ENCODE data around the gene CAMTA1. TPM values are rescaled to one million over a fixed set of nuclear protein-coding genes. Genes with fewer than 3 reads are reported as not detected.

Gene CAMTA1
- total and polyA plus RNA-seq, 4 donors = 18.0 to 93.5 (median 35.8) TPM

GRCh38 chr1:7288992-7289391, 503.7 kb downstream of the CAMTA1 start:
- no peaks in the 10 kb centered on the region for H3K9me3 ChIP-seq (ENCODE audit: control insufficient read depth in 4 of 4, low read length in 3 of 4)
- no peak overlapping the region for H3K4me3 ChIP-seq (ENCODE audit: low read depth in 1 of 3, low read length in 3 of 3)
- no peaks in the 10 kb centered on the region for H3K27me3 ChIP-seq (ENCODE audit: control insufficient read depth in 4 of 4, insufficient read depth in 4 of 4, low read length in 3 of 4)
- H3K36me3 ChIP-seq (ENCODE audit: control insufficient read depth in 4 of 4, insufficient read depth in 3 of 4, low read depth in 1 of 4, low read length in 3 of 4) = no peaks in the 10 kb centered on the region
- DNase-seq (ENCODE audit: low spot score) = no peak
- no peaks in the 10 kb centered on the region for H3K4me1 ChIP-seq (ENCODE audit: control insufficient read depth in 4 of 4, insufficient read depth in 4 of 4, low read length in 3 of 4)
- no peak overlapping the region for H3K27ac ChIP-seq (ENCODE audit: low read depth in 1 of 2, low read length in 2 of 2)
- H3K9ac ChIP-seq (ENCODE audit: low read depth in 1 of 2, low read length in 2 of 2) = no peak overlapping the region
- TF ChIP-seq HNF4G (IDR thresholded peaks at IDR 0.05) (no peak), FOXA2 (IDR thresholded peaks at IDR 0.05) (no peak), NR2F2 (IDR thresholded peaks at IDR 0.05) (no peak)
- TF ChIP-seq, protein P1, sequence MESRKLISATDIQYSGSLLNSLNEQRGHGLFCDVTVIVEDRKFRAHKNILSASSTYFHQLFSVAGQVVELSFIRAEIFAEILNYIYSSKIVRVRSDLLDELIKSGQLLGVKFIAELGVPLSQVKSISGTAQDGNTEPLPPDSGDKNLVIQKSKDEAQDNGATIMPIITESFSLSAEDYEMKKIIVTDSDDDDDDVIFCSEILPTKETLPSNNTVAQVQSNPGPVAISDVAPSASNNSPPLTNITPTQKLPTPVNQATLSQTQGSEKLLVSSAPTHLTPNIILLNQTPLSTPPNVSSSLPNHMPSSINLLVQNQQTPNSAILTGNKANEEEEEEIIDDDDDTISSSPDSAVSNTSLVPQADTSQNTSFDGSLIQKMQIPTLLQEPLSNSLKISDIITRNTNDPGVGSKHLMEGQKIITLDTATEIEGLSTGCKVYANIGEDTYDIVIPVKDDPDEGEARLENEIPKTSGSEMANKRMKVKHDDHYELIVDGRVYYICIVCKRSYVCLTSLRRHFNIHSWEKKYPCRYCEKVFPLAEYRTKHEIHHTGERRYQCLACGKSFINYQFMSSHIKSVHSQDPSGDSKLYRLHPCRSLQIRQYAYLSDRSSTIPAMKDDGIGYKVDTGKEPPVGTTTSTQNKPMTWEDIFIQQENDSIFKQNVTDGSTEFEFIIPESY (IDR thresholded peaks at IDR 0.05) = no peak
- 60% methylated on average over 5 of the region's 5 CpGs for WGBS

GRCh38 chr1:7289694-7290093, 504.4 kb downstream of the CAMTA1 start:
- TF ChIP-seq JUND (IDR thresholded peaks at IDR 0.05) = no peak
- no peak for TF ChIP-seq REST (IDR thresholded peaks at IDR 0.05)
- TF ChIP-seq RXRA (IDR thresholded peaks at IDR 0.05) = no peak
- TF ChIP-seq FOXA1 (IDR thresholded peaks at IDR 0.05) = no peak
- TF ChIP-seq NR2F2 (IDR thresholded peaks at IDR 0.05) = no peak
- WGBS = 86% methylated on average over 2 of the region's 2 CpGs

GRCh38 chr1:7290971-7291970, 506.0 kb downstream of the CAMTA1 start:
- DNase-seq (ENCODE audit: low spot score) = no peak
- 81% methylated on average over 14 of the region's 14 CpGs for WGBS
- no peak overlapping the region for H3K4me3 ChIP-seq (ENCODE audit: low read depth in 1 of 3, low read length in 3 of 3)
- H3K9ac ChIP-seq (ENCODE audit: low read depth in 1 of 2, low read length in 2 of 2) = no peak overlapping the region
- no peaks in the 10 kb centered on the region for H3K36me3 ChIP-seq (ENCODE audit: control insufficient read depth in 4 of 4, insufficient read depth in 3 of 4, low read depth in 1 of 4, low read length in 3 of 4)
- no peak for TF ChIP-seq HNF4A (conservative IDR thresholded peaks at IDR 0.05)
- no peaks in the 10 kb centered on the region for H3K9me3 ChIP-seq (ENCODE audit: control insufficient read depth in 4 of 4, low read length in 3 of 4)
- H3K27me3 ChIP-seq (ENCODE audit: control insufficient read depth in 4 of 4, insufficient read depth in 4 of 4, low read length in 3 of 4) = no peaks in the 10 kb centered on the region
- H3K27ac ChIP-seq (ENCODE audit: low read depth in 1 of 2, low read length in 2 of 2) = no peak overlapping the region
- H3K4me1 ChIP-seq (ENCODE audit: control insufficient read depth in 4 of 4, insufficient read depth in 4 of 4, low read length in 3 of 4) = no peaks in the 10 kb centered on the region

More at GRCh38 chr1:7289694-7290093, 504.4 kb downstream of the CAMTA1 start:
- Histone ChIP-seq H3K36me3 (ENCODE audit: control insufficient read depth in 4 of 4, insufficient read depth in 3 of 4, low read depth in 1 of 4, low read length in 3 of 4) (no peaks in the 10 kb centered on the region), H3K9ac (ENCODE audit: low read depth in 1 of 2, low read length in 2 of 2) (no peak overlapping the region), H3K9me3 (ENCODE audit: control insufficient read depth in 4 of 4, low read length in 3 of 4) (no peaks in the 10 kb centered on the region), H3K27me3 (ENCODE audit: control insufficient read depth in 4 of 4, insufficient read depth in 4 of 4, low read length in 3 of 4) (no peaks in the 10 kb centered on the region), H3K4me3 (ENCODE audit: low read depth in 1 of 3, low read length in 3 of 3) (no peak overlapping the region), H3K27ac (ENCODE audit: low read depth in 1 of 2, low read length in 2 of 2) (no peak overlapping the region), H3K4me1 (ENCODE audit: control insufficient read depth in 4 of 4, insufficient read depth in 4 of 4, low read length in 3 of 4) (no peaks in the 10 kb centered on the region)
- no peak for DNase-seq (ENCODE audit: low spot score)

Data from liver (tissue), 9 donors.